ENCODE data around the gene PRPF19.

GRCh38 chr11:60899046-60899936 is 7.1 kb downstream of the PRPF19 start:
- TF ChIP-seq CTCF (IDR thresholded peaks at IDR 0.05) (peak; percentile 89 to 97 (median 92)), POLR2A (IDR thresholded peaks at IDR 0.05) (no peak)

All from gastroesophageal sphincter (tissue), 3 donors.